AG04450 (cell line): ENCODE results near the gene GOLGA8N. TPM values are rescaled to one million over a fixed set of nuclear protein-coding genes. Genes with fewer than 3 reads are reported as not detected.

Experiments used
- CTCF ChIA-PET: fragments of 300-600, 350-600 bp; formaldehyde crosslinking; extraction: SDS; loops from one replicate; lab custom pipeline; 2022; ENCODE audit warnings: antibody characterized with exemption, inconsistent platforms; lab: Charles Lee
- POLR2A ChIA-PET: fragments of 350-600 bp; formaldehyde crosslinking; extraction: SDS; loops from one replicate; lab custom pipeline; 2021; ENCODE audit warnings: antibody characterized with exemption, inconsistent platforms; lab: Yijun Ruan, JAX
- DNase-seq: peaks from one replicate; pipeline ENCODE4 v3.0.0-alpha.2; 2011; ENCODE audit warnings: low read depth, low spot score
- H3K27ac ChIP-seq: one replicate; pipeline ENCODE4 v1.5.1; 2012; ENCODE audit warnings: low read depth, low read length, control low read depth
- H3K27me3 ChIP-seq: one replicate; pipeline ENCODE4 v1.6.0; 2012; ENCODE audit warnings: low read length; ENCODE audit not compliant: control insufficient read depth, insufficient read depth
- H3K4me3 ChIP-seq: 2 replicates; pipeline ENCODE4 v1.5.1; 2011; ENCODE audit warnings: mild to moderate bottlenecking, low read depth, low read length, control low read depth
- H3K9me3 ChIP-seq: 2 replicates; pipeline ENCODE4 v1.5.1; 2012; ENCODE audit warnings: low read length; ENCODE audit not compliant: control insufficient read depth, insufficient read depth
- CTCF ChIP-seq: IDR thresholded peaks from 2 replicates; pipeline ENCODE4 v1.5.1; 2011; ENCODE audit warnings: low read depth, low read length, control low read depth, inconsistent platforms
- polyA plus RNA-seq: library from polyadenylated mRNA; depleted of rRNA; stranded (reverse); fragments of >200 nt; gene quantifications from 2 replicates; pipeline ENCODE4 v1.2.3, GENCODE V29; 2011

GOLGA8N gene
- polyA plus RNA-seq, 1 experiment: 3.2 TPM

GRCh38 chr15:32637704-32638103 lies 44.4 kb downstream of the GOLGA8N start:
- no peak for DNase-seq
- ChIA-PET POLR2A (no interaction called here), CTCF (interaction anchor here (1.2 kb wide), 1 partner anchor 13 kb away, joined by 3 read pairs; no protein-coding TSS in a partner anchor)
- Histone ChIP-seq H3K4me3 (no peak overlapping the region), H3K9me3 (no peaks in the 10 kb centered on the region), H3K27me3 (no peaks in the 10 kb centered on the region), H3K27ac (no peak overlapping the region)
- TF ChIP-seq CTCF: no peak

- no peak for DNase-seq
- Histone ChIP-seq H3K4me3 (peak within 1 kb of the TSS; percentile 50), H3K27ac (no peak within 1 kb of the TSS), H3K27me3 (no peaks in the 10 kb centered on the region), H3K9me3 (no peaks in the 10 kb centered on the region)
- ChIA-PET POLR2A (interaction anchor here (0.6 kb wide), 1 partner anchor 21 kb away, joined by 3 read pairs; no protein-coding TSS in a partner anchor), CTCF (interaction anchor here (3.5 to 5.0 kb wide), 2 partner anchors 9 to 21 kb away, joined by 24 to 30 read pairs; no protein-coding TSS in a partner anchor)
- TF ChIP-seq CTCF: no peak
Observed at GRCh38 chr15:32641517-32642059, 48.3 kb downstream of the GOLGA8N start, which contains the start of gene SCG5. Gene SCG5 (plus strand): TSS chr15:32641710. CDS start chr15:32643593, 1,883 bp downstream.

- Histone ChIP-seq H3K9me3 (no peaks in the 10 kb centered on the region), H3K27ac (peak overlapping the region; percentile 12), H3K27me3 (no peaks in the 10 kb centered on the region), H3K4me3 (no peak overlapping the region)
- POLR2A ChIA-PET: interaction anchor here (0.6 kb wide), 1 partner anchor 92 kb away, joined by 3 read pairs; no protein-coding TSS in a partner anchor
- no peak for TF ChIP-seq CTCF
- CTCF ChIA-PET: interaction anchor here (0.7 to 5.0 kb wide), 4 partner anchors 7 to 352 kb away, joined by 3 to 30 read pairs (median 14); no protein-coding TSS in a partner anchor
- no peak for DNase-seq
Observed at GRCh38 chr15:32642667-32643435, 49.6 kb downstream of the GOLGA8N start.

- Histone ChIP-seq H3K27me3 (no peaks in the 10 kb centered on the region), H3K4me3 (no peak overlapping the region), H3K9me3 (no peaks in the 10 kb centered on the region), H3K27ac (no peak overlapping the region)
- POLR2A ChIA-PET: no interaction called here
- CTCF ChIA-PET: interaction anchor here (0.7 to 5.0 kb wide), 6 partner anchors 18 to 443 kb away, joined by 3 to 24 read pairs (median 3); no protein-coding TSS in a partner anchor
- DNase-seq: no peak
- TF ChIP-seq CTCF: no peak
Observed at GRCh38 chr15:32643907-32644445, 50.7 kb downstream of the GOLGA8N start.
